ENCODE results near the gene KCNMB2.
"Not testable (repeated sequence)": the region's sequence is repeated elsewhere in the genome, so short reads cannot be mapped to it uniquely, and the experiment has no call there.

The KCNMB2 gene

DNA sequence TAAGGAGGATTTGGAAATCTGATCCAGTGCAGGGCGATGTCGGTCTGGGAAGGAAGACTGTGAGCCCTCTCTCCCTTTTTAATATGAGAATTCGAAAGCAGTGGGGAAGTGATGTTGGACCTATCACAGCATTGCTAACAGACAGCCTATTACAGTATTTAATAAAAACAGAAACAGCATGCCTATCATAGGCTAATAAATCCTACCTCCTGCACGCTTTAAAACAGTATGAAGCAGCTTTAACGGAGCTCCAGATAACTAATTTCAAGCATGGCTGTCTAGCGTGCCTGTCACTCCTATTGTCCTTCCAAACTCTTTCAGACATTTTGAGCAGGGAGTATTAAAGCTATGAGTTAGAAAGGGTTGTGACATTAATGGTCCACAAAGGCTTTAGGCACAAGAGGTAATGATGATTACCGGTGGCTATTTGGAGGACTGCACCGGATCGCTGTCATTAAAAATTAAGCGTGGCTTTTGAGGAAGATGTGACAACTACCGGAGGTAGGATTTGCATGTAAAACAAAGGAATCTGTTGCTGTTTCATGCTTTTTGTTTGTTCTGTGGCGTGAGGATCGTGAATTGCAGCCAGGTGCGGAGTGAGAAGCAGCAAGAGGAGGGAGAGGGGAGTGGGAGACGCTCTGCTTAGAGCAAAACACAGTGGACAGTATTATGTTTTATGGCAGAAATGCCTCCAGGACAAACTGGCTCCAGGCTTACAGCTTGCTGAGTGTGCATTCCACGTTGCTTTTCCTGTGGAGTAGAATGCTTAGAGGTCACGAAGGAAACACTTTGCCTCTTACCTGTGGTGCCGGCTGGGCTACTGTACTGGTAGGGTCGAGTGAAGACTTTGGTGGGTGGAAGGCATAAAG lies at the start of gene KCNMB2:
Gene KCNMB2 (plus strand): TSS at position 226 of the 869 bp plus-strand sequence.
- no peak for DNase-seq (ENCODE audit: low read depth)

DNA sequence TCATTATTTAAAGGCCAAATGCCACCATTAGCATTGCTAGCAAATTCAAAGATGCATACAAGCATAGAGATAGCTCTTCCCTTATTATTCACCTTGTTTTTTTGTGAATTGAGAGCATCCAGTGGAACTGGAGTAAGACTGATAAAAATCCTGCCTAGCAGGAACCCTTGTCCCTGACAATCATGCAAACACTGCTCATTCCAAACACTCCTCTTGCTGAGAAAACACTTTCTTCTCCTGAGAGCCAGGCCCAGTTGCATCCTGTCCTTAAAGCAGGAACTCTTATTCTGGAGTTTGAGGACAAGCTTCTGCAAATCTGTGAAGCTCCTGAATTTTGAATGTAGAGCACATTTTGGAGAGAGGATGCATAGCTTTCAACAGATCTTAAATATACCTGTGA lies 49.3 kb upstream of the KCNMB2 start:
- DNase-seq (ENCODE audit: low read depth) = no peak

DNA sequence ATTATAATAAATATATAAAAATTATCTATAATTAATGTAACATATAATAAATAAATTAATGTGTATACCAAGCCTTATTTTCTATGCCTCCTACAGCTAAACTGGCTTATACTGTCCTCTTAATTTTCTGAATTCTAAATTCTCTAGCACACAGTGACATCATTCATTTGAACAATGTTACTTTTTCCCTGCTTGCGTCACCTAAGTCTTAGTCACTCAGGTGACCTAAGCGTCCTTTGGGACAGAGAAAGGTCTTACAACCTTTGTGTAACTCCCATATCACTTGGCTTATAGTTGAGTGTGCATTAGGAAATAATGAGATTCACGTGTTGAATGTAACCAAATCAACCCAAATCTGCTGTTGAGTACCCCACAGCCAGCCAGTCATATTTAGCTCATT lies 48.5 kb upstream of the KCNMB2 start:
- DNase-seq (ENCODE audit: low read depth) = no peak

DNA sequence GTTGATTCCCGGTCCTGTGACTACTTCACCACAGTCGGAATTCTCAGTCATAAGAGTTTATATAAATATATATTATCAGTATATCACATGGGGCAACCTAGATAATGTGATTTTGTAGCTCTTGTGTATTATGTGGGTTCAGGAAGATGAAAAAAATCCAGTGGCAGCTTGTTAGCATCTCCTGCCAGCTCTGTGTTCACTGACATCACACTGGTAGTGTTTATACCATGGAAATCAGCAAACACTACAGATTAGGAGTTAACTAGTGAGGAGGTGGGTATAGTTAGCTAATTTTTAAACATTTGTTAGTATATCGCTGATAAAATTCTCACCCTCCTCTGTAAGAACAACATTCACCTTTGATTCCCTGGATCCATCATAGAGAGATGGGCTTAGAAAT lies 44.5 kb upstream of the KCNMB2 start:
- no peak for DNase-seq (ENCODE audit: low read depth)

DNA sequence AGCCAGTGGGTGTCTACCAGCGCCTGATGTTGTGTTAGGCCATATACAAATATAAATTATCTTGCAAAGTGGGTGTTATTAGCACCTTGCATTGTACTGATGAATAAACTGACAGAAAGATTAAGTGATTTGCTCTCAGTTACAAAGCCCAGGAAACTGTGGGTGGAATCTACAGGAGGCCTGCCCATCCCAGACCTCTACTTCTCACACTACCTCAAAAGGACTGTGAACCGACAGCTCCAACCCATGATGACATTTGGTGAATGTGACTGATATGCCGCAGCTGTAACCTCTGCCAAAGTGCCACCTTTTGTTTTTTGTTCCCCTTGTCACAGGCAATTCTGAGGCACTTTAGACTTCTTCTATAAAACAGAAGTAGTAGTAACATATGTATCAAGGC lies 43.7 kb upstream of the KCNMB2 start:
- no peak for DNase-seq (ENCODE audit: low read depth)

DNA sequence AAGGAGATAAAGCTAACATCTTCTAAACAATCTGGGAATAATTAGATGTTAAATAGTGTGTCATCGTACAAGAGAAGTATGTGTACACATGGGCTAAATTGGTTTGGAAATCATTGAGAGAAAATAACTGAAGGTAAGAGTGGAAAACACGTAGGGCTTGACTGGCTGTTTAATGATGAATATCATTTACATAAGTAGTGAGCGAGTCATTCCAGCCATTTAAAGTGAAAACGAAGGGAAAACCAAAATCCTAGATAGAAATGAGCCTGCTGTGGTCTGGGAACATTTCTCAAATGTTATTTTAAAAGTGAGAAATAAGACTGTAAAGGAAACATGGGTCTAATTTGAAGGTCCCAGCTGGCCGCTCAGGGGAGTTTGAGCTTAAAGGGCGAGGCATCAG lies 41.9 kb upstream of the KCNMB2 start:
- no peak for DNase-seq (ENCODE audit: low read depth)

DNA sequence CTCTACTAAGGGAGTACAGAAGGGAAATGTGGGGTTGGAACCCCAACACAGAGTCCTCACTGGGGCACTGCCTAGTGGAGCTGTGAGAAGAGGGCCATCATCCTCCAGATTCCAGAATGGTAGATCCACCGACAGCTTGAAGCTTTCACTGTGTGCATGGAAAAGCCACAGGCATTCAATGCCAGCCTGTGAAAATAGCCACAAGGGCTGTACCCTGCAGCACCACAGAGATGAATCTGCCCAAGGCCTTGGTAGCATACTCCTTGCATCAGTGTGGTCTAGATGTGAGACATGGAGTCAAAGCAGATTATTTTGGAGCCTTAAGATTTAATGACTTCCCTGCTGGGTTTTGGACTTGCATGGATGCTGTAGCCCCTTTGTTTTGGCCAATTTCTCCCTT lies 39.3 kb upstream of the KCNMB2 start:
- DNase-seq (ENCODE audit: low read depth) = no peak

DNA sequence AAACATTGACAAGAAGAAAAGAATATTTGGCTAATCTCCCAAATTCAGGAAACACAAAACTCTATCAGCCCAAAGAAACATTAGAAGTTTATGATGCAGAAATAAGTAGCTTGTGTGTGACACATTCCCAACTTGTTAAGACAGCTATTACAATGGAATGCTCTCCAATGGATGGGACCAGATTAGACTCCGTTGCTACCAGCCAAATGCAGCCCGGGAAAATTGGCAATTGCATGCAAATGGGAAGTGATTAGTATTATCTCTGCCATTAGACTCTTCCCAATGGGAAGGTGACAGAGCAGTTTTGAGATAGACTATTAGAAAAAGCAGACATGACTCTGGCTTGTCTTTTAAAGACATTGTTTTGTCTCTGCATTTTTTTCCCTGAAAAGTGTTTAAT lies 37.4 kb upstream of the KCNMB2 start:
- no peak for DNase-seq (ENCODE audit: low read depth)

DNA sequence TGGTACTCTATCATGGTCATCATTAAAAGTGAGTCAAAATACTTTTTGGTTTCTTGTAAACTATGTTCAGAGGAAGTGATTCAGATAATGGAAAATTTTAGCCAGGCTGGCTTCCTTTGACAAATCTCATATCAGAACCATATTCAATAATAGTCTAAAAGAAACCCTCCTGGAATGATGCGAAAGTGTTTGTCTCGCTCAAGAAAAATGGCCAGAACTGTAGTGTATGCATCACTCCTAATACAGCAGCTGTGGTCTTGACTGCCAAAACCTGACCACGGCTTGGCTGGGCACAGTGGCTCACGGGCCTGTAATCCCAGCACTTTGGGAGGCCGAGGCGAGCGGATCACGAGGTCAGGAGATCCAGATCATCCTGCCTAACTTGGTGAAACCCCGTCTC lies 35.6 kb upstream of the KCNMB2 start:
- DNase-seq (ENCODE audit: low read depth) = no peak

DNA sequence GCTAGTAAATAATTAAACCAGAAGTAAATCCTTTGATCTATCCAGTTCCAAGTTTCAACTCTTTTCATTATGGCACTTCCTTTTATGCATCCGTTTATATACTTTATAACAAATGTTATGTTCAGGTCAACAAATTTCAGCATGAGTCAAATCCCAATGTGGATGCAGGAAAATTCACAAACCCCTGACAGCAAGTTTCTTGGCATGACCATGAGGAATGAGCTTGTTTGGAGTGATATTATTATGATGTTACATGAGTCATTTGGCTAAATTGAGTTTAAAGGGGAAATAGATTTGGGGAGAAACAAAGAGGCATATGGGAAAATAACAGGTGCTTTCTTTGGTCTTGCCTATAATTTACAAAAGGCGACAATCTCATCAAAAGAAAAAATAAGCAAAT lies 32.1 kb upstream of the KCNMB2 start:
- DNase-seq (ENCODE audit: low read depth) = no peak

DNA sequence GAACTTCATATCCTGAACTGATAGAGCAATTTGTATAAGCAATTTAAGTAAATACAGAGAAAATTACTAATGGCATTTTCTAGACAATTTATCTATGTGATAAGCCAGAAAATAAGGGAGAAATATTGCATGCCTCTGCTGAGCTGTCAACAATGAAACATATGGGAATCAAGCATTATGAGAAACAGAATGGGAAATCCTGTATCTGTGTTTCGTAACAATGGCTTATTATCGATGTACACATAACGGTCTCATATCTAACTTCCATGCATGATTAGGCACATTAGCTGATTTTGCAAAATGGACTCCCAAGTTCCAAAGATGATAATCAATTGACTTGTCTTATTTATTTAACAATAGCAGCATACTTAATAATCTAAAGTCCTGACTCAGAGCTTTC lies 30.4 kb upstream of the KCNMB2 start:
- DNase-seq (ENCODE audit: low read depth) = no peak

DNA sequence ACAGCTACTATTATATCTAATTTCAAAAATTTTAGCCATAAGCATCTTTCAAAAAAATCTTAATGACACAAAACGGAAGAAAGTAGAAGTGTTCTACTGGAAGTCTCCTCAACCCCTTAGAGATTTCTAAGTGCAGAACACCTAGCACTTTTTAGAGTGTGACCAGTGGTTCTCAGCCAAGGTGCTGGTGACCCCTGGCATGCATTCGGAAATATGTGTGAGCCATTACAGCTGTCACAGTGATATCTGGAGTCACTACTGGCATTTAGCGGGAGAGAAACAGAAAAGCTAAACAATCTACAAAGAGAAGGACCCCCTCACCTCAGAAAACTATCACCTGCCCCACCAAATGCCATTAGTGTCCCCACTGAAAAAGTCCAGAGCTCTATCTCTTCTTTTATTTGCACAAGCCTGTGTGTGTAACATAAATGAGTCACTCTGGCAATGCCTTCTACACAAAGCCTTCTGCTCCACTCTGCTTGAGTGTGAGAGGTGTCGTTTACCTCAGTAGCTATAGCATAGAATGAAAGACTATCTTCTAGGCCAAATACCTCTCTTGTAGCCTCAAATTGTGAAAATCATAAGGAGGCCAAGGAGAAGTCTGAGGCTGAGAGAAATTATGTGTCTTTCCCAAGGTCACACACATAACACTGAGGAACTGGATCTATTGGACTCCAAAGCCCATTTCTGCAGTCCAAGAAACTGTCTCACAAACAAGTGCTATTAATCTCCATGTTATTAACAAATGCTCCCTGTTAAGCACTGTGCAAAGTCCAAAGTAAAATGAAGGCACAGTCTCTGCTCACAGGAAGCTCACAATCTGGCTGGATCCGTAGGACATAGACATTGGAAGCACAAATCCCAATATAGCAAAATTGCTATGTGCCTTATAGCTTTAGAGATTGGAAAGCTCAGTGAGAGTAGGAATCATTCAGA lies 28.5 kb upstream of the KCNMB2 start:
- DNase-seq (ENCODE audit: low read depth) = no peak

DNA sequence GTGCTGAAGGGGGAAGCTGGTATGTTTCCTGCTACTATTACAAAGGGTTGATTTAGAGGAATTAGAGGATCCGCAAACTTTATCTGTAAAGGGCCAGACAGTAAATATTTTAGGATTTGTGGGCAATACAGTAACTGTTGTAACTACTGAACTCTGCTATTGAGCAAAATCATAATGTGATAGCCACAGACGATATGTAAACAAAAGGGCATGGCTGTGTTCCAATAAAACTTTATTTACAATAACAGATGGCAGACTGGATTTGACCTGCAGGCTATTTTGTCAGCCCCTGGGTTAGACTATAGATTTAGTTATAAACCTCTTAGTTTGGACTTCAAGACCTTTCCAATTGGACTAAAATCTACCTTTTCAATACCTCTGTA lies 27.8 kb upstream of the KCNMB2 start:
- no peak for DNase-seq (ENCODE audit: low read depth)

DNA sequence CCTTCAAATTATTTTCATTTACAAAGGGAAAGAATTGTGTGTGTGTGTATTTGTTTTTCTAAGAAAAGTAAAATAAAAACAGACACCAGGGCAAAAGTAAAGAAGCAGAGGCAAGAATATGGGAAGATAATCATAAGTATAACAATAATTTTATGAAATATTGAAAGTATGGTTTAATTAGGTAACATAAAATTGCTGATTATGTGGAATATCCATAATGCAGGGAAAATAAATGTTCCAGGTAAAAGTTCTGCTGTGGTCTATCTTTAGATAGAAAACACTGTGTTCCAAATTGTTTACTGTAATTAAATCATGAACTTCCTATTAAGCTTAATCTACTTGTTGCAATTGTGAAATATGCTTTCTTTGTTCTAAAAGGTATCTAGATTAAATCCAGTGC lies 25.7 kb upstream of the KCNMB2 start:
- DNase-seq (ENCODE audit: low read depth) = no peak

DNA sequence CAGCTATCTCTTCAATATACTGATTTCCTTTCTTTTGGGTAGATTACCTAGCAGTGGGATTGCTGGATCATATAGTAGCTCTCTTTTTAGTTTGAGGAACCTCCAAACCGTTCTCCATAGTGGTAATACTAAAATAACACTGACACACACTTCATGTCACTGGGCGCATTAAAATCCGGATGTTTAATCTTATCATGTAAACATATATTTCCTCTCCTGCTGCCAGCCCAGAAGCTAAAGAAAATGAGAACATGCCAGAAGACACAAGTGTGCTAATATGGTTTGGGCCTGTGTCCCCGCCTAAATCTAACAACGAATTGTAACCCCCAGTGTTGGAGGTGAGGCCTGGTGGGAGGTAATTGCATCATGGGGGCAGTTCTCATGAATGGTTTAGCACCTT lies 23.6 kb upstream of the KCNMB2 start:
- DNase-seq (ENCODE audit: low read depth) = no peak

DNA sequence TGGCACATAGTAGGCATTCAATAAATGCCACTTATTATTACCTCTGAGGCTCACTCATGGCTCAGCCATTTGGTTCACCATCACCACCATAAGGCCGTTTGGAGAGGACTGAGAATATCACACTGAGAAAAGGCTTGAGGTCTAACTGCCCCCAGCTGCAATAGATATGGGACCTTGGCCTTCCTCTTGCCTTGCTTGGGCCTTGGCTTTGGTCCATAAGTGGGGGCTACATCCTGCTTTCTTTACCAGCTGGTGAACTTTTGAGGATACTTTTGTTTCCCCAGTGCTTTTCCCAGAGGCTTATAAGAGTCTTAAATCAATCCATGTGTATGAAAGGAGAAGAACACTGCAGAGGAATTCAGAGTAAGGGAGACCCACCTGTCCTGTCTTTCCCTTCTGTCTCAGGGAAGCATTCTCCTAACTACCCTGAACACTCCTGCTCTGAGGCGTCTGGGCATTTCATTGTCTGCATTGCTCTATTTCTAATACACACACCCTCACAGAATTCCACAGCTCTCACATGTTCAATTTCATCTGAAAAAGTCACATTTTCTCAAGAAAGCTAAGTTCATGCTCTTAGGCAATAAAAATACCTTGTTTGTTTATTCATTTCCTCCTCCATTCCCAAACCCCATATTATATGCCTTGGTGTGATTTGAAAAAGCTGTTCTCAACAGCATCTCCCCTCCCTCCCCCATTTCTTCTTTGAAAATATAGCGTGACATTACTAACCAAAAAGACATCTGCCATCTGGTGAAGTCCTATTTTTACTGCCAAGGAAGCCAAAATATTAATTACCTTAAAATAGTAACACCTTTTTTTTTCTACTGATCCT lies 22.5 kb upstream of the KCNMB2 start:
- peak; percentile 14 for DNase-seq (ENCODE audit: low read depth)

DNA sequence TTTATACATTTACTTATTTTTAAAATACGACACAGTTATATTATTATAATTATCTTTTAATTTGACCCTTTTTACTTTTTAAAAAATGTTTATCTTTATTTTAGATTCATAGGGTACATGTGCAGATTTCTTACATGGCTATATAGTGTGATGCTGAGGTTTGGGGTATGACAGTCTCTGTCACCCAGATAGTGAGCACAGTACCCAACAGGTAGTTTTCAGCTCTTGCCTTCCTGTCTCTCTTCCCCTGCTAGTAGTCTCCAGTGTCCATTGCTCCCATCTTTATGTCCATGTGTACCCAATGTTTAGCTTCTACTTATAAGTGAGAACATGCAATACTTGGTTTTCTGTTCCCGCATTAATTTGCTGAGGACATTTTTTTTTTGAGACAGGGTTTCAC lies 21.8 kb upstream of the KCNMB2 start:
- DNase-seq (ENCODE audit: low read depth) = no peak

DNA sequence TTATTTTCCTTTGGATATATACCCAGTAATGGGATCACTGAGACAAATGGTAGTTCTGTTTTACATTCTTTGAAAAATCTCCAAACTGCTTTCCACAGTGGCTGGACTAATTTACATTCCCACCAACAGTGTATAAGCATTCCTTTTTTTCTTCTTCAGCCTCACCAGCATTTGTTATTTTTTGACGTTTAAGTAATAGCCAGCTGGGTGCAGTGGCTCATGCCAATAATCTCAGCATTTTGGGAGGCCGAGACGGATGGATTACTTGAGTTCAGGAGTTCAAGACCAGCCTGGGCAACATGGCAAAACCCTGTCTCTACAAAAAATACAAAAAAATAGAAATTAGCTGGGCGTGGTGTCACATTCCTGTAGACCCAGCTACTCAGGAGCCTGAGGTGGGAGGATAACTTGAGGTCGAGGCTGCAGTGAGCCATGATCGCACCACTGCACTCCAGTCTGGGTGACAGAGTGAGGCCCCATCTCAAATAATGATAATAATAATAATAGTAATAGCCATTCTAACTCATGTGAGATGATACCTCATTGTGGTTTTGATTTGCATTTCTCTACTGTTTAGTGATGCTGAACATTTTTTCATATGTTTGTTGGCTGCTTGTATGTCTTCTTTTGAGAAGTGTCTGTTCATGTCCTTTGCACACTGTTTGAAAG lies 21.0 kb upstream of the KCNMB2 start:
- DNase-seq (ENCODE audit: low read depth) = not testable (repeated sequence)

DNA sequence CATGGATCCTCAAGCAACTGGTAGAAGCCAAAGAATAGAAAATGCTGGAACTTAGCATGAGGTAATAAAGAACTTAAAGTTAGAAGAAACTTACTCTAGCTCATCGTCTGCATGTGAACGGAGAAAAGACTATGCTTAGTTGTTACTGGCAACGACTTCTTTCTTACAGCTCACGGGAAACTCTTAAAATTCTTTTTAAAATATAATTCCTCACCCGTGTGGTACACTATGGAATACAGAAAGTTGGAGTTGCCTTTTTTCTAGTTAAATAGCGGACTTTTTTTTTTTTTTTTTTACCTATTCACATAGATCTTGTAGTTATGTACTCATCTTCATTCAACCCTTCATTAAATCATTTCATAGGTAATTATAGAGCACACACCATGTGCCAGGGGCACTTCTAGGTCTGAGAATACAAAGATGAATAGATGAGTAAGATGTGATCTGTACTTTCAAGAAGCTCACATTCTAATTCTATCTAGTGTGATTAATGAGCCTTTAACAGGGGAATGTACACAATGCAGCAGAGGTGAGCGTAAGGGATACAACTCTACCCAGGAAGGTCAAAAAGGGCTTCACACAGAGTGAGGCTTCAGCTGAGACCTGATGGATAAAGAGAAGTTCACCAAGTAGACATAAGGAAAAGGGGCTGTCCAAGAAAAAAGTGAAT lies 18.4 kb upstream of the KCNMB2 start:
- DNase-seq (ENCODE audit: low read depth) = no peak

DNA sequence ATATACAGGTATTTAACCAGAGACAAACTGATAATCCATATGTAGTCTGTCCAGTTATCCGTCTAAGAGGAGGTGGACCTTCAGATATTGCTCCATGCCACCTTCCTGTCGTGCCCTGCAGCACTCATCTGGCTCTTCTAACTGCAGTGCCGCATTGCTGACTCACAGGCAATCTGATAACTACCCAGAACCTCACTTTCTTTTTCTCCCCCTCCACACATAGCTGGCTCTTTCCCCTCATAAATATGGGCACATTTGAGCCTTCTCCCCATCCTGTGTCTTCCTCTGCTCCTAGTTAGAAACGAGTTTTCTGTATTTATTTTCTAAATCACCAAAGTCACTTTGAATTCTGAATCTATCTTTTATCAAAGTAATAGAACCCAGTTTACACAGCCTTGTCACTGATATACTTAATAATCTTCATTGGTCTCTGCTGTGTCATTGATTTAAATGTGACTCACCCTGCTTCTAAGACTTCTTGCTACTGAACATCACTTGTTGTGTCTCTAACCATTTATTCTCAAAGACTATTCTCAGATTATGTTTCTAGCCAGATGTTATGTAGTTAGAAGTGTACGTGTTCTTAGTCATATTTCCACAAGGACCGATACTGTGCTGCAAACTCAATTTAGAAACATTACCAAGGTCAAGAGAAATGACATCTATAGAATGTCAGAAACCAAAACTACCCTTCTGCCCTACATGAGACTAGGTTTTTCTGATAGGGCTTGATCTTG lies 17.4 kb upstream of the KCNMB2 start:
- DNase-seq (ENCODE audit: low read depth) = no peak

All from fibroblast of gingiva (primary cell).